Activated CD4-positive, alpha-beta T cell treated with anti-CD3 and anti-CD28 coated beads for 48 hours (primary cell): Measurements from ENCODE around the gene KBTBD13.

Experiments
- DNase-seq: peaks from one replicate; pipeline ENCODE4 v3.0.0-alpha.2; 2020

KBTBD13 gene

DNA sequence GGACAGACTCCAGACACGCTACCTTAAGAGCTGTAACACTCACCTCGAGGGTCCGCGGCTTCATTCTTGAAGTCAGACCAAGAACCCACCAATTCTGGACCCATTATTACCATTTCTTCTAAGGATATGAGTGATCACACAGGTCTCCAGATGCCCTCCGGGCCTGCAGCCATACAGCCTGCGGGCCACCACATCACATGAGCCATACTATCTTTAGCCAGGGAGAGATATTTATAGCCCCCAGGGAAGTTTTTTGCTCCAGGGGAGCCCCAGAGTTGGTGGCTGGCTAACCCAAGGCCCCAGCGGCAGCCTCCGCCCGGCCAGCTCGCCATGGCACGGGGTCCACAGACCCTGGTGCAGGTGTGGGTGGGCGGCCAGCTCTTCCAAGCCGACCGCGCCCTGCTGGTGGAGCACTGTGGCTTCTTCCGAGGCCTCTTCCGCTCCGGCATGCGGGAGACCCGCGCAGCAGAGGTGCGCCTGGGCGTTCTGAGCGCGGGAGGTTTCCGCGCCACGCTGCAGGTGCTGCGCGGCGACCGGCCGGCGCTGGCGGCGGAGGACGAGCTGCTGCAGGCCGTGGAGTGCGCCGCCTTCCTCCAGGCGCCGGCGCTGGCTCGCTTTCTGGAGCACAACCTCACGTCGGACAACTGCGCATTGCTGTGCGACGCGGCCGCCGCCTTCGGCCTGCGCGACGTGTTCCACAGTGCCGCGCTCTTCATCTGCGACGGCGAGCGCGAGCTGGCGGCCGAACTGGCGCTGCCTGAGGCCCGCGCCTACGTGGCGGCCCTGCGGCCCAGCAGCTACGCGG is at the start of gene KBTBD13:
TSS of gene KBTBD13 (plus strand) at position 261 of the 805 bp plus-strand sequence. CDS start at position 331, 70 bp downstream.
- no peak for DNase-seq

DNA sequence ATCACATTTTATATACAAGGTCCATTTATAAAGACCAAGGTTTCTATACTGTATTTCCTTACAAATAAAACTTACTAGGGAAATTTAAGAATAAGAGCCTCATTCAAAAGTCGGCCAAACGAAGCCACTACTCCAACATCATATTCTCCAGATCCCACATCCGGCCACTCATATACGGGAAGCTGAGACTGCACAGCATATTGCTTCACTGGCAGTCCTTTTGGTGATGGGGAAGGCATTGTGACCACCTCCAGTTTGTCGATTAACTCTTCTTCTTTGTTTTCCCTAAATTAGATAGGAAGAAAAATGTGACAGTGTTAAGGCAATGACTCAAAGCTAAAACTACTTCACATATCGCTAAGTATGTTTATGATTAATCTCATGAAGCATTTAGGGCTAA is 49.8 kb upstream of the KBTBD13 start:
- DNase-seq: no peak

DNA sequence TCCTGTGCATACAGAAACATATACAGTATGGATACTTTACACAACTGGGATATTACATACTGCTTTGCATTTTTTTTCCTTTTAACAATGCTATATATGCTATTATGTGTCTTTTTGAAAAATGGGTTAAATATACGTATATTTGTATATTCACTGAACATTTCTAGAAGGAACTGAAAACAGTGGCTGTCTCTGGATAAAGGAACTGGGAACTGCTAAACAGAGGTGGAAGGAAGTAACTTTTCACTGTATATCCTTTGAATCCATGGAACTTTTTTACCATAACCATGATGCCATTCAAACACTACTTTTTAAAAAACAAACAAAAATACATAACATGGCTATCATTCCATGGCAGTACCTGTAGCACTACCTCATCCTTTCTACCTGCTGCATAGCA is 49.0 kb upstream of the KBTBD13 start:
- DNase-seq: no peak

DNA sequence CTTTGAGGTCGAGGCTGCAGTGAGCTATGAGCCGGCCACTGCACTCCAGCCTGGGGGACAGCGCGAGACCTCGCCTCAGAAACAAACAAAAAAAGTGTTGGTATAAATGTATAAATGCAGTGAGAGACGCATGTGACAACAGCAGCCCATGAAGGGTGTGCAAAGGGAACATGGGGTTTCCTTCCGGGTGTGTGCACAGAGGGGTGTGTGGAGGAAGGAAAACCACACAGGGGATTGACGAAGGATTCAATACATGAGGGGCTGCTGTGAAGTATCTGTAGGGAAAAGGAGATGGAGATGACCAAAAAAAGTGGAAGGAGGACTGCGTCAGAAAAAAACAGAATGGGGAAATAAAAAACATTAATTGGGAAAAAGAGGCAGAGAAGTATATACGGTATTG is 48.2 kb upstream of the KBTBD13 start:
- DNase-seq: peak; percentile 7

DNA sequence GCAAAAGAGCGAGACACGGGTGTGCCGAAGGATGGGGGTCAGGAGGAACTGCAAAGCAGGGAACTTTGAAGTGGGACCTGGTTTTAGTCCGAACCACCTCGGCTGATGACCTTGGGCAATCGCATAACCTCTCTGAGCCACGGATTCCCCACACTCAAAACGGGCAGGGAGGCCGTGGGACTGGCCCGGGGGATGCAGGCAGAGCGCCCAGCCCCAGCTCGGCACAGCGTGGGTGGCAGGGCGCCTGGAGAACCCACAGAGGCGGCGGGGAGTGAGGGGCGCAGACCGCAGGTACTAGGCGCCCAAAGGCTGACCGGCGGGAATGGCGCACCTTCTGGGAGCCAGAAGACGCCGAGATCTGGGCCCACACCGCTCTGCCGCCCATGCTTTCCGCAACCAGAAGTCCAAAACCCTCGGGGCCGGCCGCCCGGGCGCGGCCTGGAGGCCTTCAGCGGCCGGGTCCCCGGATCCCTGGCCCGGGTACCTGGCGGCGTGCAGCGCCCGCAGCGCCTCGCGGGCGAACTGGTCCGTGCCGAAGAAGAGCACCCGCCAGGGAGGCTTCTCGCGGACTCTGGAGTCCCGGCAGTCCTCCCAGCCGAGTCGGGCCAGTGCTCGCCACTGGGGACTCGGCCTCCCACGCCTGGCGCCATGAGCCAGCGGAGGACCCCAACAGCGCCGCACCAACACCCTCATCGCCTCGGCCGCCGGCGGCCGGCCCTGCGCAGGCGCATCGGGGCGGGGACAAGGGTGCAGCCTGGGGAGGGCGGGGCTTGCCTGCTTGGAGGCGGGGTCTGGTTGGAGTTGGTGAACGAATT is 47.4 kb upstream of the KBTBD13 start, which contains the start of gene MTFMT:
TSS of gene MTFMT (minus strand) at position 719 of the 815 bp plus-strand sequence. CDS start at position 693, 26 bp downstream.
- DNase-seq: peak; percentile 96

DNA sequence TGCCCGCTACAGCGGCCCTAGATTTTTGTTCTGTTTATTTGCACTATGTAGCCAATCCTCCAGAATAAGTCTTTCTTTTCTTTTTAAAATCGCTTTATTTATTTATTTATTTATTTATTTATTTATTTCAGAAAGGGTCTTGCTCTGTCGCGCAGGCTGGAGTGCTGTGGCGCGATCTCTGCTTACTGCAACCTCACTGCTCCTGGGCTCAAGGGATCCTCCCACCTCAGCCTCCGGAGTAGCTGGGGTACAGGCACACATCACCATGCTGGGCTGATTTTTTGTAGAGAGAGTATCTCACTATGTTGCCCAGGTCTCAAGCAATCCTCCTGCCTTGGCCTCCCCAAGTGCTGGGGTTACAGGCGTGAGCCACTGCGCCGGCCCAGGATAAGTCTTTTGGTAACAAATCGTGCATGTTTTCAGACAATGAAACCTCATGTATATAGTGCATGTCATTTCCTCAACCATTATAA is 46.8 kb upstream of the KBTBD13 start:
- no peak for DNase-seq

DNA sequence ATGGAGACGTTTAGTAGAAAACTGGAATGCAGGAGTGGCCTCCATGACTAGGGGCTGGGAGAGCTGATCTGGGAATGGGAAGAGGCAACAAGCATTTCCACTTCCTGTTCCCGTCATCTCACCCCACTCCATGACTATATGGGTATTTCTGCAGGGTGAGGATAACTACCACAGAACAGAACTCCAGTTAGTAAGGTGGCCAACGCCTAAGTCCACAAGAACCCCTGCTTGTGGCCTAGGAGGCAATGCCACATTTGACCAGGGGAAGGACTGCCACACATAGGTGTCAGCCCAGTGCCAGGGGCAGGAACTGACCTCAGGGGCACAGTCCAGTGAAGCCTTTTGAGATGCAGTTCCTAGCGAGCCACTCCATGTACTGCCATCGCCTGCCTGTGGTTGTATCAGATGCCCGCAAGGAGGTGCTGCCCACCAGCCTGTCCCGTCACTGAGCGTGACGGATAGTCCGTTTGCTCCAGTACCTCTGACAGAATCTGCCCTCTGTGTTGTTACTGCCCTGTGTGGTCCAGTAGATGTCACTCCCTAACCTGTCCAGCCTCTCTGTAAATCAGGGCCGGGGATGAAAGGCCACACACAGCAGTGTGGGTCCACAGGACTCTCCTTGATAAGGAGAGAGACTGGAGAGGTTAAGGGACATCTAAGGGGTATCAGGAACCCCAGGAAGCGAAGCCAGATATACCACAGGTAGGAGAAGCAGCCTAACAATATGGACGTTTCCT is 43.6 kb upstream of the KBTBD13 start:
- DNase-seq: peak; percentile 62

DNA sequence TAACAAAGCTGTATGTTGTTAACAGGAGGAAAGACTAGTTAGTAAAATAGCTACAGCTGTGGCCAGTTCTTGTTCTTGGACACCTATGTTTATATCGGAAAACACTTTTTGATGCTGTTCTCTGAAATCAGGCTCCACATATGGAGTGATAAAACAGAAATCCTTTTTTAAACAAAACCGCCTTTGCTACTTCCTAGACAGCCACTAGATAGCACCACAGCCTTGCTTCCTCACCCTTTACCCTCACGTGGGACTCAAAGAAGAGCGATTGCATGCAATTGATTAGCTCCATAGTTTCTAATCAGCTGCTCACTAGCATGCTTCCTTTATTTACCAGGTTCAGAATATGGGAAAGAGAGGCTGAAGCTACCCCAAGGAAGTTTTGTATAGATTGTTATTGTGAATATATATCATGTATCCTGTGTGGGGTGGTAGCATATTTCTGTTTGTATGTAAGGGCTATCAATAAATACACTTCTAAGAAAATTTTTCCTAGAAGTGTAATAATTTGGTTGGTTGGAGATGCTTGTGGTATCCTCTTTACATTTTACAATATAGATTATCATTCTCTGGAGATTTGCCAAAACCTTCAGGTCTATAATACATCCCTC is 42.8 kb upstream of the KBTBD13 start:
- DNase-seq: peak; percentile 29

DNA sequence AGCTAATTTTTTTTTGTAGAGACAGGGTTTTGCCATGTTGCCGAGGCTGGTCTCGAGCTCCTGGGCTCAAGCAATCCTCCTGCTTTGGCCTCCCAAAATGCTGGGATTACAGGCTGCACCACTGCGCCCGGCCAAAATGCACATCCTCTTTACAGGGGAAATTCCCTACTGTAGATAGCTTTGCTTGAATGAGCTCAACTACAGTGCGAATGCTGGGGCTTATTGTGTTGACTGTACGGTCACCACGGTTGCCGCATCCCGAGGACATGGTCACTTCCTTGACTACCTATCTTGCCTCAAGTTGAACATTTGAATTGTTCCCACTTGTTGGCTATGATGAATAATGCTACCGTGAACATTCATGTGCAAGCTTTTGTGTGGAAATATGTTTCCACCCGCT is 41.8 kb upstream of the KBTBD13 start:
- DNase-seq: no peak

DNA sequence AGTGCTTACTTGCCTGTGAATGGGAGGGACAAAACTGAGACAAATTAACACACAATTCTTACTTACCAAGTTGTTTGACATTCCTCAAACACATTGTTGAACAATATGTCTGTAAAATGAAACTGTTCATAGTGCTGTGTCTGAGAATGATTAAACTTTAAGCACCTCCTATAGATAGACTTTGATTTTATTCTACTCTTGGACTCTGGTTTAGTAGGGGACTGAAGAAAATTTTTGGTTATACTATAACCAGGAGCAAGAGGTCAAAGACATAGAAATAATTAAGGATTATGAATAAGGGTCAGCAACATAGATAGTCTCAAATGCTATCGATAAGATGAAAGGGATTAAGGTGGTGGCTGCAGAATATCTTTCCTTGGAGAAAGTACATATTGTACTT is 39.2 kb upstream of the KBTBD13 start:
- no peak for DNase-seq

DNA sequence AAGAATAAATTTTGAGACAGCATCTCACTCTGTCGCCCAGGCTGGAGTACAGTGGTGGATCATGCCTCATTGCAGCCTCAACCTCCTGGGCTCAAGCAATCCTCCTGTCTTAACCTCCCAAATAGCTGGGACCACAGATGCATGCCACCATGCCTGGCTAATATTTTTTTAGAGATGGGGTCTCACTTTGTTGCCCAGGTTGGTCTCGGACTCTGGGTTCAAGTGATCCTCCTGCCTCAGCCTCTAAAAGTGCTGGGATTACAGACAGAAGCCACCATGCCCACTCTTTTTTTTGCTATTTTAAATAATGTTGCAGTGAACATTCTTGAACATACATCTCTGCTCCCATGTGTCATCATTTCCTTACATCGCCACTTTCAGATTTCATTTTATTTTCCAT is 38.1 kb upstream of the KBTBD13 start:
- DNase-seq: no peak

DNA sequence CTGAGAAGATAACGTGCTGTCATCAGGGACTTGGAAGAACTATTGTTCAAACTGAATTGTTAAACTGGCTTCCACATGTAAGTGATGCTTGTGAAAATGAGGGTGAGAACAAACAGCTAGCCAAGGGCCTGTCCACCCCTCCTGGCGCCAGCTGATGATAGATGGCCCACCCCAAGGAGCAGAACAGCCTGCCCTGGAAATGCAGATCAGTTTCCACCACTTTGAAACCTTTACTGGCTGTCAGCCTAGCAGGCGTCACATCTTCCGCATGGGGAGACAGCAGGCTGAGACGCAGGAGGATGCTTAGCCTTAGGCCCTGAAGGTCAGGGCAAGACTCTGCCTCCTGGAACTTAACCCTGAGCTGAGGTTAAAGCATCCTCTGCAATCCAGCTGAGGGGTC is 37.7 kb upstream of the KBTBD13 start:
- no peak for DNase-seq

DNA sequence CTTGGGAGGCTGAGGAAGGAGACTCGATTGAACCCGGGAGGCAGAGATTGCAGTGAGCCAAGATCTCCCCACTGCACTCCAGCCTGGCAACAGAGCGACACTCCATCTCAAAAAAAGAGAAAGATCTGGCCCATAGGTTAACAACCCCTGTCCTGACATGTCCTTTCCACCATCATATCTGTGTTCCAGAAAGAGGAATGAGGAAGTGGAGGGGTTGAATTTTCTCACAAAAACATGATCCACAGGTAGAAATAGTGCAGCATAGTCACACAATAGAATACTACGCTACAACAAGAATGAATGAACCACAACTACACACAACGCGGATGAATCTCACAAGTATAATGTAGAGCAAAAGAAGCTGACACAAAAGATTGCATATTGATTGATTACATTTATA is 36.1 kb upstream of the KBTBD13 start:
- no peak for DNase-seq

DNA sequence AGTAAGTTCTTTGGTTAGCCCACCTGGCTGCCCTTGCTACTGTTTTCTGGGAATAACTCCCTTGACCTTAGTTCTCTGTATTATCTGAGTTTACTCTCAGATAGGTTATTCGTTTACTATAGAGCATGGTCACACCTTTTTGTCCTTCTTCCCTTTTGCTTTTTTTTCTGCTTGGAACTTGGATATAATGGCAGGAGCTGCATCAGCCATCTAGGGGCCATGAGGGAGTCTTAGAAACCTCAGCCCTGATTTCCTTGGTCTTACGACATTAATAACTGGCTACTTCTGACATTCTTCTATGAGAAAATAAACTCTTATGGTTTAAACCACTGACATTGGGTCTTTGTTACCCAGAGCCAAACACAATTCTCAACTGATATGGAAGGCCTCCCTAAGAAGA is 34.8 kb upstream of the KBTBD13 start:
- no peak for DNase-seq

DNA sequence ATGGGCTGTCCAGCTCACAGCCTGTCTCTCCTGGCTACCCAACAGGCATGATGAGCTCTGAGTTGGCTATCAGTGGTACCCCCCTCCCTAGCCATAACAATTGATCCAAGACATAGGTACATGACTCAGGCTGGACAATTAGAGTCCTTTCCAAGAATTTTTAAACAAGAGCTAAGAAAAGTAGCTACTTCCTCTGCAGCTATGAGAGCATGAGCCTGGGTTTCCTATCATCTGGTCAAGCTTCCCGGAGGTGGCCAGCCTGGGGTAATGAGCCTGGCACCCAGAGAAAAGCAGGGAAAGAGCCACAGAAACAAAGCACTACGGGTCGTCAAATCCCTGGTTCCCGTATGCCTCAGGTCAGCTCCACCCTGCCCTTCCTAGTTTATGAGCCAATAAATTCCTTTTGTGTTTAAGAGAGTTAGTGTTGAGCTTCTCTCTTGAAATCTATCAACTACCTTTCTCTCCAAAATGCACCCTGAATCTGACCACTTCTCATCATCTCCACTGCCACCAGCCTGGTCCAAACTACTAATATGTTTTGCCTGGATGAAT is 33.7 kb upstream of the KBTBD13 start:
- DNase-seq: no peak

DNA sequence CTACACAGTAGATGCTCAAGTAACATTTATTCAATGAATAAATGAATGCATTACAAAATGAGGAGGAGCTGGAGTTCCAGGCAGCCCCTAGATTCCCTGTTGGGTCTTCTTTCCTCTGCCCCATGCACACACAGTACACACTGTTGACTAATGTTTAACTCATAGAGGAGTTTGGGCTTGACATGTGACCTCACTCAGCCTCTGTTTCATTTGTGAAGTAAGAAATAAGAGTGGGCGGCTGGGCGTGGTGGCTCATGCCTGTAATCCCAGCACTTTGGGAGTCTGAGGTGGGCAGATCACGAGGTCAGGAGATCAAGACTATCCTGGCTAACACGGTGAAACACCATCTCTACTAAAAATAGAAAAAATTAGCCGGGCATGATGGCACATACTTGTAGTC is 32.3 kb upstream of the KBTBD13 start:
- DNase-seq: peak; percentile 49

DNA sequence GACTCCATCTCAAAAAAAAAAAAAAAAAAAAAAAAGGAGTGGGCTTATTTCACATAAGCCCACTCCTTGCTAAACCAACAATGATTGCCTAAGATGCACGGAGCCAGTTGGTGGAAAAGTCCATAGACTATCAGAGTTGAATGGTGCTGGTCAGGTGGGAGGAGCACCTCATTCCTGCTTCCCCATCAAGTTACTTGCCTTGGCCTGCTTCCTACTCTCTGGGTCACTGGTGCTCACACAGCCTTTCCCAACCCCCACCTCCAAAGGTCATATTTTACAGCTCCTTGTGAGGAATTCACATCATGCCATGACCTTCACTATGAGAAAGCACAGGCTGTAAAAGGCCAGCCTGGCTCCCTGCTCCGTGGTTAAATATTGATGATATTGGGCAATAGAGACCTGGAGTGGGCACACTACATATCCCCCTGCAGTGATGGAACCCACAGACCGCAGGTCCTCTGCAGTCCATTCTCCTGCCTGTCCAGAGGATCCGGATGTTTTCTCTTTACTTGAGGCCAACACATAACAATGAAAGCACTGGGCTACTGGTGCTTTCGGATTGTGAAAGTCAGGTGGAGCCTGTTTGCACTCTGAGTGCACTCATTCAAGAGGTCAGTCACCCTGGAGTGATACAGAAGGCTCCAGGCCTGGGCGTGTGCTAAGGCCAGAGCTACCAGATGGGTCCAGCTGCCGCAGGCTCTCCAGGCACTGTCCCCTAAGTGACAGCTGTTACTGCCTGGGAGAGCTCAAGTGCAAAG is 31.6 kb upstream of the KBTBD13 start, which contains the start of gene SLC51B:
TSS of gene SLC51B (plus strand) at position 664 of the 758 bp plus-strand sequence. CDS start 4,618 bp downstream, outside the sequence.
- no peak for DNase-seq

DNA sequence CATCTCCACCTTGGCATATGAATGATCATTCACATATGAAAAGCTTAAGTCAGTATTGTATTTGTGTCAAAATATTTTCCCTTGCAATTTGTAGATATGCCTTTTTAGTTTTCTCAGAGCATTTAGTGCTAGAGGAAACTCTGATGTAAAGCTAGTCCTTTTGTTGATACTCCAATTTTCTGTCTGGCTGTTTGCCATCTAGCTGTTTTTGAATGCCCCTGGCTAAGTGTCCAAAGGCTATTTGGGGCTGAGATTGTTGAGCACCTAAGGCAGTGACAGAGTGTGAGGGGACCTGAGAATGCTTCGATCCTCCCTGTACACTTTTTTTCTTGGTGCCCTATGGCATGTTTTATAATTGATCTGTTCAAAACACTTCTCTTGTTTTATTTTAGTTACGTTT is 28.3 kb upstream of the KBTBD13 start:
- no peak for DNase-seq

DNA sequence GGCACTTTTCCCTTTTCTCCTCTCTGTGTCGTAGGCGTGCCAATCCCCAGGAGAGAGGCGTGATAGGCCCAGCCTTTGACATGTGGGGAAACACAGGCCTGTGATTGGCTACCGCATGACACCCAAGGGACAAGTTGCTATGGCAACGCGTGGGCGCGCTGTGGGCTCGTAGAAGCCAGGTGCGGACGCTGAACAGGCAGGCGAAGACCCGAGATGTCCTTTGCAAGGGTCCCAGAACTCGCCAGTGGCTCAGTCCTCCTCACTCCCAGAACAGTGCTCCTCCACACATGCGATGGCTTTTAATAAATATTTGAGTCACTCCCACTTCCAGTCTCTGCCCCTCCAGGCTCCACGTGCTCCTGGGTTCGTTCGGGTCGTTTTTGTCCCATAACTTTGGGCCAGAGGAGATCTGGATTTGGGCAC is 27.1 kb upstream of the KBTBD13 start:
- DNase-seq: peak; percentile 94

DNA sequence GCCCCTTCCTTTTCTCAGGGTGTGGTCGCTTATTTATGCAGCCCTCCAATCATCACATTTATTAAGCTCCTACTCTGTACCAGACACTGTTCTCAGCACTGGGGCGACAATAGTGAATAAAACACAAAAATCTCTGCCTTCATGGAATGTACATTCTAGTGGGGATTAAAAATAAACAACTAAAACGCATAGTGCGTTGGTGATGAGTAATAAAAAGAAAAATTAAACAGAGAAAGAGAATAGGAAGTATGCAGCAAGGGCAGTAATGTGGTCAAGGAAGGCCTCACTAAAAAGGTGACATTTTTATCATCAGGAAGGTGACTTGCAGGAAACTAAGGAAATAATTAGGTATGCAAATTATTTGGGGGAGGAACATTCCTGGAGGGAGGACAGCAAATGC is 26.3 kb upstream of the KBTBD13 start:
- DNase-seq: no peak

DNA sequence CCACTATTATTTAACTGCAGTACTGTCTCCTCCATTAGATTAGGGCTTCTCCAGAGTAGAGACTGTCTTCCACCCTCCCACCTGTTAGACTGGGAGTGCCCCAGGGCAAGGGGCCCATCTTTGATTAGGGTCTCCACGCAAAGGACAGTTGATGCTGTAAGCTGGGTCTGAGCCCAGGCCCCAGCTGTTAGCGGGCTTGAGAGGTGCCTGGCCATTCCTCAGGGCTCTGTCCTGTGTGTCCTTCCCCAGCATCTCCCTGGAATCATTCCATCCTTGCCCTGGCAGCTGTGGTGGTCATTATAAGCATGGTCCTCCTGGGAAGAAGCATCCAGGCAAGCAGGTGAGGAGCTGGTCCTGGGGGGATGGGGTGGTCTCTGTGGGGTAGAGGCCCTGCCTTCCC is 25.3 kb upstream of the KBTBD13 start:
- DNase-seq: no peak
